ENCODE results near the gene FGFRL1.

The FGFRL1 gene

GRCh38 chr4:1011022-1011665 is at the start of gene FGFRL1:
TSS of gene FGFRL1 (plus strand) at chr4:1011626. CDS start at chr4:1012486, 860 bp downstream.
- DNase-seq: peak; percentile 89 to 94

- DNase-seq: no peak
These were observed 48.9 kb upstream of the FGFRL1 start for GRCh38 chr4:962231-963208.

GRCh38 chr4:963276-964225 is 47.9 kb upstream of the FGFRL1 start:
- no peak for DNase-seq

- no peak for DNase-seq
These were observed 46.9 kb upstream of the FGFRL1 start for GRCh38 chr4:964346-965025.

- no peak for DNase-seq
These were observed 46.2 kb upstream of the FGFRL1 start for GRCh38 chr4:965048-965765.

GRCh38 chr4:965766-966134 is 45.7 kb upstream of the FGFRL1 start:
- no peak for DNase-seq

GRCh38 chr4:966266-967112 is 44.9 kb upstream of the FGFRL1 start:
- no peak for DNase-seq

GRCh38 chr4:967113-968104 is 44.0 kb upstream of the FGFRL1 start:
- DNase-seq: no peak

GRCh38 chr4:968221-968620 is 43.2 kb upstream of the FGFRL1 start:
- DNase-seq: no peak

GRCh38 chr4:968621-969394 is 42.6 kb upstream of the FGFRL1 start:
- DNase-seq: no peak

GRCh38 chr4:970046-970745 is 41.2 kb upstream of the FGFRL1 start:
- DNase-seq: peak; percentile 63 to 78

GRCh38 chr4:970854-971520 is 40.4 kb upstream of the FGFRL1 start:
- DNase-seq: no peak

GRCh38 chr4:971666-972500 is 39.5 kb upstream of the FGFRL1 start:
- DNase-seq: no peak

GRCh38 chr4:972651-973424 is 38.6 kb upstream of the FGFRL1 start:
- DNase-seq: peak; percentile 43 to 68

All from CD4-positive, alpha-beta T cell treated with Interferon alpha-2 for 1 hour (primary cell).